Astrocyte of the cerebellum (primary cell): Measurements from ENCODE around the gene UPK1B.
"Not testable (repeated sequence)": the region's sequence is repeated elsewhere in the genome, so short reads cannot be mapped to it uniquely, and the experiment has no call there.

Experiments
- DNase-seq: peaks from one replicate; pipeline ENCODE4 v3.0.0-alpha.2; 2011; ENCODE audit warnings: low read depth
- H3K4me3 ChIP-seq: 2 replicates; pipeline ENCODE4 v1.5.1; 2011; ENCODE audit warnings: mild to moderate bottlenecking, low read depth, low read length, moderate library complexity
- in situ Hi-C: cut with HindIII; loops from 2 replicates; pipeline ENCODE4 v1.10.0; 2017; ENCODE audit warnings: low sequenced_read_pairs
- TF ChIP-seq, protein P1 (sequence below): IDR thresholded peaks from 2 replicates; pipeline ENCODE4 v1.5.1; 2012; ENCODE audit warnings: low read length, low read depth, moderate library complexity, mild to moderate bottlenecking; ENCODE audit errors: missing control alignments

UPK1B gene

GRCh38 chr3:119236756-119237155, 63.4 kb downstream of the UPK1B start:
- no peak overlapping the region for H3K4me3 ChIP-seq
- no peak for DNase-seq
- in situ Hi-C loops, result no loop called here
- TF ChIP-seq, protein P1, sequence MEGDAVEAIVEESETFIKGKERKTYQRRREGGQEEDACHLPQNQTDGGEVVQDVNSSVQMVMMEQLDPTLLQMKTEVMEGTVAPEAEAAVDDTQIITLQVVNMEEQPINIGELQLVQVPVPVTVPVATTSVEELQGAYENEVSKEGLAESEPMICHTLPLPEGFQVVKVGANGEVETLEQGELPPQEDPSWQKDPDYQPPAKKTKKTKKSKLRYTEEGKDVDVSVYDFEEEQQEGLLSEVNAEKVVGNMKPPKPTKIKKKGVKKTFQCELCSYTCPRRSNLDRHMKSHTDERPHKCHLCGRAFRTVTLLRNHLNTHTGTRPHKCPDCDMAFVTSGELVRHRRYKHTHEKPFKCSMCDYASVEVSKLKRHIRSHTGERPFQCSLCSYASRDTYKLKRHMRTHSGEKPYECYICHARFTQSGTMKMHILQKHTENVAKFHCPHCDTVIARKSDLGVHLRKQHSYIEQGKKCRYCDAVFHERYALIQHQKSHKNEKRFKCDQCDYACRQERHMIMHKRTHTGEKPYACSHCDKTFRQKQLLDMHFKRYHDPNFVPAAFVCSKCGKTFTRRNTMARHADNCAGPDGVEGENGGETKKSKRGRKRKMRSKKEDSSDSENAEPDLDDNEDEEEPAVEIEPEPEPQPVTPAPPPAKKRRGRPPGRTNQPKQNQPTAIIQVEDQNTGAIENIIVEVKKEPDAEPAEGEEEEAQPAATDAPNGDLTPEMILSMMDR, result no peak

- TF ChIP-seq, protein P1, result no peak
- no peak for DNase-seq
- no peak overlapping the region for H3K4me3 ChIP-seq
- in situ Hi-C loops, result no loop called here
Measured at GRCh38 chr3:119237299-119237698, 63.9 kb downstream of the UPK1B start.

DNA sequence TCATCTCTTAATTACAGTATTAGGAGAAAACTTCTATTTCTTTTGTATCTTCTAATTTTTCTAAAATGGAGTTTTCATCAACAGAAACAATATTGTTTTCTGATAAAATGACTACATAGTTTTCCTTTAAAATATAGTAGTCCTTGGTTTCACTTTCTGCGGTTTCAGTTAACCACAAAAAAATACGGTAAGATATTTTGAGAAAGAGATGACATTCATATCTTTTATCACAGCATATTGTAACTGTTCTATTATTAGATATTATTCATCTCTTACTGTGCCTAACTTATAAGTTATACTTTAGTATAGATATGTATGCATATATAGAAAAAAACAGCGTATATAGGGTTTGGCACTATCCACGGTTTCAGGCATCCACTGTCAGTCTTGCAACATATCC, 65.0 kb downstream of the UPK1B start:
- in situ Hi-C loops, result no loop called here
- no peak overlapping the region for H3K4me3 ChIP-seq
- DNase-seq, result no peak
- TF ChIP-seq, protein P1, result no peak

GRCh38 chr3:119239206-119239820, 65.9 kb downstream of the UPK1B start:
- in situ Hi-C loops, result no loop called here
- no peak for DNase-seq
- H3K4me3 ChIP-seq, result peak overlapping the region; percentile 61
- TF ChIP-seq, protein P1, result no peak

- in situ Hi-C loops, result no loop called here
- H3K4me3 ChIP-seq, result peak overlapping the region; percentile 61
- TF ChIP-seq, protein P1, result no peak
- DNase-seq, result no peak
Measured at GRCh38 chr3:119240101-119240590, 66.7 kb downstream of the UPK1B start.

GRCh38 chr3:119240591-119241434, 67.4 kb downstream of the UPK1B start, which contains the start of gene B4GALT4:
TSS of gene B4GALT4 (minus strand) at chr3:119240878. CDS start at chr3:119230099, 10,779 bp downstream.
- H3K4me3 ChIP-seq, result peak within 1 kb of the TSS; percentile 61
- in situ Hi-C loops, result no loop called here
- DNase-seq, result peak; percentile 62
- TF ChIP-seq, protein P1, result no peak

DNA sequence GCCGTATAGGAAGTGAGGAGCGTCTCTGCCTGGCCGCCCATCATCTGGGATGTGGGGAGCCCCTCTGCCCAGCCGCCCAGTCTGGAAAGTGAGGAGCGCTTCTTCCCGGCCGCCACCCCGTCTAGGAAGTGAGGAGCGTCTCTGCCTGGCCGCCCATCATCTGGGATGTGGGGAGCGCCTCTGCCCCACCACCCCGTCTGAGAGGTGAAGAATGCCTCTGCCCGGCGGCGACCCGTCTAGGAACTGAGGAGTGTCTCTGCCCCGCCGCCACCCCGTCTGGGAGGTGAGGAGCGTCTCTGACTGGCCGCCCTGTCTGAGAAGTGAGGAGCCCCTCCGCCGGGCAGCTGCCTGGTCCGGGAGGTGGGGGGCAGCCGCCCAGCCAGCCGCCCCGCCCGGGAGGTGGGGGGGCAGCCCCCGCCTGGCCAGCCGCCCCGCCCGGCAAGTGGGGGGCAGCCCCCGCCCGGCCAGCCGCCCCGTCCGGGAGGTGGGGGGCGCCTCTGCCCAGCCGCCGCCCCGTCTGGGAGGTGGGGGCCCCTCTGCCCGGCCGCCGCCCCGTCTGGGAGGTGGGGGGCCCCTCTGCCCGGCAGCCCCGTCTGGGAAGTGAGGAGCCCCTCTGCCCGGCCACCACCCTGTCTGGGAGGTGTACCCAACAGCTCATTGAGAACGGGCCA, 69.1 kb downstream of the UPK1B start:
- H3K4me3 ChIP-seq, in situ Hi-C loops: not testable (repeated sequence)

DNA sequence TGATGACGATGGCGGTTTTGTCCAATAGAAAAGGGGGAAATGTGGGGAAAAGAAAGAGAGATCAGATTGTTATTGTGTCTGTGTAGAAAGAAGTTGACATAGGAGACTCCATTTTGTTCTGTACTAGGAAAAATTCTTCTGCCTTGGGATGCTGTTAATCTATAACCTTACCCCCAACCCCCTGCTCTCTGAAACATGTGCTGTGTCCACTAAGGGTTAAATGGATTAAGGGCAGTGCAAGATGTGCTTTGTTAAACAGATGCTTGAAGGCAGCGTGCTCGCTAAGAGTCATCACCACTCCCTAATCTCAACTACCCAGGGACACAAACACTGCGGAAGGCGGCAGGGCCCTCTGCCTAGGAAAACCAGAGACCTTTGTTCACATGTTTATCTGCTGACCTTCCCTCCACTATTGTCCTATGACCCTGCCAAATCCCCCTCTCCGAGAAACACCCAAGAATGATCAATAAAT, 69.7 kb downstream of the UPK1B start:
- H3K4me3 ChIP-seq, in situ Hi-C loops, DNase-seq: not testable (repeated sequence)

More for the DNA sequence above, 69.1 kb downstream of the UPK1B start:
- DNase-seq, result not testable (repeated sequence)
